IMR-90 (cell line): ENCODE results near the gene HTR3C. TPM values are rescaled to one million over a fixed set of nuclear protein-coding genes. Genes with fewer than 3 reads are reported as not detected.

ENCODE experiments used
- ATAC-seq: fragments of 200-7000 bp; cut with Tn5 transposase; 2 replicates; pipeline ENCODE4 v1.9.1; 2020; ENCODE audit warnings: low read depth, mild to moderate bottlenecking, moderate library complexity
- BruUV-seq: library from RNA; stranded (reverse); fragments of 400-500 nt; replicated peaks from 2 replicates; lab custom pipeline; 2021; lab: Mats Ljungman, UMichigan
- CTCF ChIA-PET: fragments of 300-600 bp; formaldehyde crosslinking; extraction: SDS; loops from one replicate; lab custom pipeline; 2021; ENCODE audit warnings: antibody characterized with exemption; lab: Yijun Ruan, JAX
- POLR2A ChIA-PET: fragments of 300-600 bp; sonication (Branson Sonifier 250); formaldehyde crosslinking; loops from one replicate; lab custom pipeline; 2022; ENCODE audit warnings: antibody characterized with exemption; ENCODE audit not compliant: unreplicated experiment; lab: Charles Lee
- DNase-seq: peaks from one replicate; pipeline ENCODE4 v3.0.0; 2013
- H2AFZ ChIP-seq: replicated peaks from 2 replicates; pipeline ENCODE3; 2013; ENCODE audit warnings: low read length, mild to moderate bottlenecking; ENCODE audit not compliant: poor library complexity
- H2AK5ac ChIP-seq: 2 replicates; pipeline ENCODE4 v1.6.1; 2013; ENCODE audit warnings: low read depth, low read length, inconsistent platforms
- H2AK9ac ChIP-seq: replicated peaks from 2 replicates; pipeline ENCODE3; 2013; ENCODE audit warnings: mild to moderate bottlenecking, low read depth, low read length, moderate library complexity; ENCODE audit not compliant: poor library complexity
- H2BK120ac ChIP-seq: 2 replicates; pipeline ENCODE4 v1.6.1; 2013; ENCODE audit warnings: low read depth, low read length, inconsistent platforms
- H2BK15ac ChIP-seq: 3 replicates; pipeline ENCODE4 v1.6.1; 2013; ENCODE audit warnings: low read depth, low read length, inconsistent platforms
- H2BK20ac ChIP-seq: 2 replicates; pipeline ENCODE4 v1.6.1; 2013; ENCODE audit warnings: low read depth, mild to moderate bottlenecking, inconsistent platforms, low read length, moderate library complexity
- H2BK5ac ChIP-seq: 2 replicates; pipeline ENCODE4 v1.6.1; 2013; ENCODE audit warnings: mild to moderate bottlenecking, low read depth, low read length, inconsistent platforms; ENCODE audit not compliant: poor library complexity, severe bottlenecking
- H3K14ac ChIP-seq: replicated peaks from 2 replicates; pipeline ENCODE4 v1.6.1; 2013; ENCODE audit warnings: low read depth, low read length, inconsistent platforms
- H3K18ac ChIP-seq: 2 replicates; pipeline ENCODE4 v1.6.1; 2013; ENCODE audit warnings: low read depth, low read length, control low read depth
- H3K23ac ChIP-seq: 2 replicates; pipeline ENCODE4 v1.6.1; 2013; ENCODE audit warnings: low read depth, low read length, inconsistent platforms
- H3K27ac ChIP-seq: 2 replicates; pipeline ENCODE4 v1.5.1; 2013; ENCODE audit warnings: mild to moderate bottlenecking, control low read depth, low read length; ENCODE audit not compliant: insufficient read depth
- H3K27me3 ChIP-seq: 2 replicates; pipeline ENCODE4 v1.6.1; 2013; ENCODE audit warnings: low read length; ENCODE audit not compliant: control insufficient read depth, insufficient read depth
- H3K36me3 ChIP-seq: 2 replicates; pipeline ENCODE4 v1.6.1; 2013; ENCODE audit warnings: low read length, mixed read lengths; ENCODE audit not compliant: control insufficient read depth, insufficient read depth
- H3K4ac ChIP-seq: 2 replicates; pipeline ENCODE4 v1.6.1; 2013; ENCODE audit warnings: low read depth, low read length, inconsistent platforms
- H3K4me1 ChIP-seq: 2 replicates; pipeline ENCODE4 v1.6.1; 2013; ENCODE audit warnings: low read length, mixed read lengths; ENCODE audit not compliant: control insufficient read depth, insufficient read depth
- H3K4me2 ChIP-seq: 2 replicates; pipeline ENCODE4 v1.6.1; 2013; ENCODE audit warnings: low read depth, mild to moderate bottlenecking, control low read depth, low read length, moderate library complexity
- H3K4me3 ChIP-seq: 2 replicates; pipeline ENCODE4 v1.5.1; 2013; ENCODE audit warnings: low read depth, mild to moderate bottlenecking, control low read depth, low read length, moderate library complexity; ENCODE audit not compliant: insufficient read depth
- H3K56ac ChIP-seq: 2 replicates; pipeline ENCODE4 v1.6.1; 2013; ENCODE audit warnings: low read length, inconsistent platforms; ENCODE audit not compliant: insufficient read depth; ENCODE audit errors: extremely low read depth
- H3K79me1 ChIP-seq, 2 experiments: 2 replicates each; pipeline ENCODE4 v1.6.1; 2013; ENCODE audit warnings: low read length in 2 of 2, inconsistent platforms in 1 of 2, low read depth in 1 of 2
- H3K9ac ChIP-seq: 2 replicates; pipeline ENCODE4 v1.6.1; 2013; ENCODE audit warnings: low read depth, low read length, control low read depth
- H3K9me1 ChIP-seq: 2 replicates; pipeline ENCODE4 v1.6.1; 2013; ENCODE audit warnings: low read length, inconsistent platforms; ENCODE audit not compliant: insufficient read depth
- H3K9me3 ChIP-seq: 2 replicates; pipeline ENCODE4 v1.6.1; 2013; ENCODE audit warnings: low read length; ENCODE audit not compliant: control insufficient read depth, insufficient read depth
- H4K20me1 ChIP-seq: 2 replicates; pipeline ENCODE4 v1.6.1; 2013; ENCODE audit warnings: low read length, inconsistent platforms; ENCODE audit not compliant: insufficient read depth
- H4K5ac ChIP-seq: 2 replicates; pipeline ENCODE4 v1.6.1; 2013; ENCODE audit warnings: mild to moderate bottlenecking, low read depth, low read length, control low read depth
- H4K8ac ChIP-seq, 2 experiments: 2 replicates each; pipeline ENCODE4 v1.6.1; 2013; ENCODE audit warnings: low read depth in 2 of 2, low read length in 2 of 2, control low read depth in 1 of 2, inconsistent platforms in 1 of 2
- H4K91ac ChIP-seq: 2 replicates; pipeline ENCODE4 v1.6.1; 2013; ENCODE audit warnings: low read depth, low read length, inconsistent platforms; ENCODE audit not compliant: insufficient read depth
- MXI1 ChIP-seq: IDR thresholded peaks from 2 replicates; pipeline ENCODE4 v1.6.1; 2012; ENCODE audit warnings: low read depth, mild to moderate bottlenecking, low read length, moderate library complexity, borderline replicate concordance
- WGBS, 2 experiments: methylation state at CpG; one replicate each; pipeline versions ENCODE4 v1.1.5 to v1.1.7; 2013; ENCODE audit warnings: missing lambda C conversion rate in 2 of 2; ENCODE audit not compliant: insufficient read length in 1 of 2; ENCODE audit errors: extremely low coverage in 2 of 2; 5-methylcytosine and 5-hydroxymethylcytosine counted together
- dilution Hi-C: fragments of 300-500 bp; cut with HindIII; formaldehyde crosslinking; loops from one replicate; pipeline ENCODE4 v1.14.3; 2018; ENCODE audit warnings: low sequenced_read_pairs; ENCODE audit not compliant: unreplicated experiment
- in situ Hi-C: fragments of 300-500 bp; cut with MboI; formaldehyde crosslinking; loops from 3 replicates; pipeline ENCODE4 v1.14.3; 2019; ENCODE audit warnings: low sequenced_read_pairs, inconsistent platforms, mixed read lengths
- intact Hi-C: fragments of 100-400 bp; cut with micrococcal nuclease; formaldehyde crosslinking; loops from 2 replicates; pipeline ENCODE4 v1.10.0; 2022
- polyA plus RNA-seq, 3 experiments: library from polyadenylated mRNA; depleted of rRNA; stranded (reverse); fragments of >200 nt; gene quantifications; 2 replicates each; pipeline ENCODE4 v1.2.3, GENCODE V29; 2012; ENCODE audit warnings: low replicate concordance in 1 of 3
- total RNA-seq: library from RNA; depleted of rRNA; stranded (reverse); fragments of >200 nt; gene quantifications from 2 replicates; pipeline ENCODE4 v1.2.3, GENCODE V29; 2012

HTR3C gene
- total and polyA plus RNA-seq, 2 of the 4 experiments (the other 2 are of a cell fraction), result not detected

DNA sequence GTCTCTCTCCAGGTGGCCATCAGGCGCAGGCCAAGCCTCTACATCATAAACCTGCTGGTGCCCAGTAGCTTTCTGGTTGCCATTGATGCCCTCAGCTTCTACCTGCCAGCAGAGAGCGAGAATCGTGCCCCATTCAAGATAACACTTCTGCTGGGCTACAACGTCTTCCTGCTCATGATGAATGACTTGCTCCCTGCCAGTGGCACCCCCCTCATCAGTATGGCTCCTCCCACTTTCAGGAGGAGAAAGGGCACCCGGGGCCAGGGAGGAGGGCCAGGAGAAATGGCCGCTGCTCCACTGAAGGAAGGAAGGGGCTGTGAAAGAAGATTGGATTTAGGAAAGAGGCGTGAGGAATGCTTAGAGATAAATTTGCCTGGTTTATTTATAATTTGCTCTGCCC lies 6.6 kb downstream of the HTR3C start:
- H3K9ac ChIP-seq, result no peak overlapping the region
- WGBS, 2 experiments, result 46% methylated on average over 2 of the region's 7 CpGs; no CpG with 5 or more reads in 1 of the 2 experiments
- BruUV-seq, result no TSS peak
- H4K8ac ChIP-seq, result no peak overlapping the region
- no peaks in the 10 kb centered on the region for H3K79me1 ChIP-seq
- H2BK15ac ChIP-seq, result no peak overlapping the region
- no peak overlapping the region for H3K27ac ChIP-seq
- no peak overlapping the region for H3K4ac ChIP-seq
- no peak overlapping the region for H3K14ac ChIP-seq
- no peak overlapping the region for H3K23ac ChIP-seq
- H3K4me1 ChIP-seq, result no peaks in the 10 kb centered on the region
- no peak overlapping the region for H2AK5ac ChIP-seq
- DNase-seq (no peak), ATAC-seq (no peak)
- no peaks in the 10 kb centered on the region for H3K9me3 ChIP-seq
- TF ChIP-seq MXI1, result no peak
- no peak overlapping the region for H4K91ac ChIP-seq
- H2BK120ac ChIP-seq, result no peak overlapping the region
- no peak overlapping the region for H2BK5ac ChIP-seq
- POLR2A ChIA-PET, result interaction anchor here (0.5 kb wide), 1 partner anchor 1345 kb away, joined by 3 read pairs; no protein-coding TSS in a partner anchor
- dilution Hi-C loops (no loop called here), in situ Hi-C loops (no loop called here), intact Hi-C loops (no loop called here)
- H2AFZ ChIP-seq, result no peak overlapping the region
- no peak overlapping the region for H2BK20ac ChIP-seq
- CTCF ChIA-PET, result no interaction called here
- H2AK9ac ChIP-seq, result no peak overlapping the region
- H3K9me1 ChIP-seq, result no peaks in the 10 kb centered on the region
- peaks cover 19% of the 10 kb centered on the region for H3K27me3 ChIP-seq
- H3K18ac ChIP-seq, result no peak overlapping the region
- H3K4me3 ChIP-seq, result no peak overlapping the region
- no peak overlapping the region for H3K56ac ChIP-seq
- H3K4me2 ChIP-seq, result no peak overlapping the region
- no peaks in the 10 kb centered on the region for H4K20me1 ChIP-seq
- H3K36me3 ChIP-seq, result no peaks in the 10 kb centered on the region
- no peak overlapping the region for H4K5ac ChIP-seq
